Mucosa of stomach (tissue), 1 donor: ENCODE data around the gene CDH10.

Source experiments
- H3K27me3 ChIP-seq: one replicate; pipeline ENCODE4 v1.7.0; 2013; ENCODE audit warnings: mild to moderate bottlenecking, low read length; ENCODE audit not compliant: control insufficient read depth, insufficient read depth
- H3K36me3 ChIP-seq: one replicate; pipeline ENCODE4 v1.7.0; 2013; ENCODE audit warnings: low read length; ENCODE audit not compliant: control insufficient read depth, insufficient read depth
- H3K4me1 ChIP-seq: one replicate; pipeline ENCODE4 v1.7.0; 2013; ENCODE audit warnings: mild to moderate bottlenecking, low read length; ENCODE audit not compliant: control insufficient read depth, insufficient read depth
- H3K4me3 ChIP-seq: one replicate; pipeline ENCODE4 v1.7.0; 2013; ENCODE audit warnings: low read length
- H3K9ac ChIP-seq: one replicate; pipeline ENCODE4 v1.7.0; 2013; ENCODE audit warnings: mild to moderate bottlenecking, low read length, moderate library complexity
- H3K9me3 ChIP-seq: one replicate; pipeline ENCODE4 v1.7.0; 2013; ENCODE audit warnings: mild to moderate bottlenecking, low read length, moderate library complexity; ENCODE audit not compliant: control insufficient read depth
- donor health status: Pancreatic carcinoma.

The CDH10 gene

GRCh38 chr5:24632353-24632752 lies 12.4 kb downstream of the CDH10 start:
- Histone ChIP-seq H3K36me3 (no peaks in the 10 kb centered on the region), H3K9ac (no peak overlapping the region), H3K9me3 (no peaks in the 10 kb centered on the region), H3K27me3 (no peaks in the 10 kb centered on the region), H3K4me3 (no peak overlapping the region), H3K4me1 (no peaks in the 10 kb centered on the region)

DNA sequence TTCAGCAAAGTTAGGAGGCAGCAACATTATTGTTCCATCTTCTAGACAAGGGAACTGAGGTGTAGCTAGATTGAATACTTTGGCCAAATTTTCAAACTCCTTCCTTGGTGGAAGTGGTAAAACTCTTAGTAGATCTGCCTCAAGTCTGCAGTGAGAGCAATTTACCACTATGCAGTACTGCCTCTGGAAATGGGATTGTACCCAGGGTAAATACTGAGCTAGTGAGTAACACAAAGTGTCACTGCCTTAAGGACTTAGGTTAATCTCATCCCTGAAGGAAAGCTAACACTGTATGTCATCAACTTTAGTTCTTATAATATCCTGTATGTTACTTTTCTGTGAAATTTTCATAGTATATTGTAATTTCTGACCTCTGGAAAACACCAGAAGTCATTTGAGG lies 13.9 kb downstream of the CDH10 start:
- H3K4me3 ChIP-seq = no peak overlapping the region
- H3K9me3 ChIP-seq = no peaks in the 10 kb centered on the region
- no peak overlapping the region for H3K9ac ChIP-seq
- H3K27me3 ChIP-seq = no peaks in the 10 kb centered on the region
- no peaks in the 10 kb centered on the region for H3K36me3 ChIP-seq
- no peaks in the 10 kb centered on the region for H3K4me1 ChIP-seq

DNA sequence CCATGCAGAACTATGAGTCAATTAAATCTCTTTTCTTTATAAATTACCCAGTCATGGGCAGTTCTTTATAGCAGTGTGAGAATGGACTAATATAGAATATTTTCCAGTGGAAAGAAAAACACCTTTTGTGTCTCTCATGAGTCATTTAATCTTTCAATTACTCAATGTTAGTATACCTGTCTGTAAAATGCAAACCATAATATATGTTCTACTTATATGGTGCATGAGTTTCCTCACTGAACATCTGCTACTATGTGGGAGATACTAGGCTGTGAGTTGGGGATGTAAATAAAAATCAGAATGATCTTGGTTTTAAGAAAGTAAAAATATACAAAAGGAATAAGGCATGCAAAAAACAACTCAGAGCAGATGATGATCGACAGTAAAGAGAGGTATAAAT lies 15.0 kb downstream of the CDH10 start:
- H3K27me3 ChIP-seq = no peaks in the 10 kb centered on the region
- H3K9me3 ChIP-seq = no peaks in the 10 kb centered on the region
- no peaks in the 10 kb centered on the region for H3K4me1 ChIP-seq
- H3K9ac ChIP-seq = no peak overlapping the region
- no peaks in the 10 kb centered on the region for H3K36me3 ChIP-seq
- no peak overlapping the region for H3K4me3 ChIP-seq

- Histone ChIP-seq H3K9me3 (no peaks in the 10 kb centered on the region), H3K36me3 (no peaks in the 10 kb centered on the region), H3K27me3 (no peaks in the 10 kb centered on the region), H3K4me3 (no peak overlapping the region), H3K9ac (no peak overlapping the region), H3K4me1 (no peaks in the 10 kb centered on the region)
These were observed 19.9 kb downstream of the CDH10 start for GRCh38 chr5:24624872-24625271.

GRCh38 chr5:24623624-24624023 lies 21.2 kb downstream of the CDH10 start:
- no peaks in the 10 kb centered on the region for H3K27me3 ChIP-seq
- no peaks in the 10 kb centered on the region for H3K36me3 ChIP-seq
- no peaks in the 10 kb centered on the region for H3K4me1 ChIP-seq
- H3K9me3 ChIP-seq = no peaks in the 10 kb centered on the region
- H3K9ac ChIP-seq = no peak overlapping the region
- H3K4me3 ChIP-seq = no peak overlapping the region

DNA sequence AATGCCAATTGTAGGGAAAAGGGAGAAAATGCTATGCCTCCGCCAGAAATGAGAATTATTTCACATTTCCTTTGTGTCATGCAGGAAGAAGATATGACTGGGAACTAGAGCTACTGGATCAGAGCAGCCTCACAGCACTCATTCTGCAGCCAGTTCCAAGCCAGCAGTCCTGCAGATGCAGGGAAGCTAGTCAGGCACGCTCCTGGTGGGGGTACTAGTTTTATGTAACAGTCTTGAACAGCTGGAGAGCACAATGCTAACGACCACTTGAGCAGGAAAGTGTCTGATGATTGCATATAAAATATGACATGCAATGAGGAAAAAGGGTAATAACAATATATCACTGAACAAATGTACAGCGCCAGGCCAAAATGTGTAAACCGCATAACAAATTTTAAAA lies 21.7 kb downstream of the CDH10 start:
- Histone ChIP-seq H3K36me3 (no peaks in the 10 kb centered on the region), H3K9ac (no peak overlapping the region), H3K27me3 (no peaks in the 10 kb centered on the region), H3K9me3 (no peaks in the 10 kb centered on the region), H3K4me1 (no peaks in the 10 kb centered on the region), H3K4me3 (no peak overlapping the region)

DNA sequence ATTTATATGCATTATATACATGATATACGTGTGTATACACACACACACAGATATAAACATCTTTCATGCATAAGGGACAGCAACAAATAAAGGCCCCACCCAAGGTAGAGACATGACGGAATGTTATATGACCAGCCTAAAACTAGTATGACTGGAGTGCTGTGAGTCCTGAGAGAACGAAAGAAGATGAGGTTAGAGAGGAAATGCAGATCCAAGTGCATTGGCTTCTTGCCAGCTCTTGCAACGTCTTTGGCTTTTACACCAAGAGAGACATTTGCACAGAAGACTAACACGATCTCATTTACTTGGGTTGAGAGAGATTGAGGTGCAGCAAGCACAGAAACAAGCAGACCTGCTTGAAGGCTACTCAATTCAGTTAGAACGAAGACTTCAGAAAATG lies 23.0 kb downstream of the CDH10 start:
- Histone ChIP-seq H3K4me3 (no peak overlapping the region), H3K36me3 (no peaks in the 10 kb centered on the region), H3K27me3 (no peaks in the 10 kb centered on the region), H3K4me1 (no peaks in the 10 kb centered on the region), H3K9ac (no peak overlapping the region), H3K9me3 (no peaks in the 10 kb centered on the region)

- Histone ChIP-seq H3K9ac (no peak overlapping the region), H3K9me3 (no peaks in the 10 kb centered on the region), H3K4me3 (no peak overlapping the region), H3K27me3 (no peaks in the 10 kb centered on the region), H3K4me1 (no peaks in the 10 kb centered on the region), H3K36me3 (no peaks in the 10 kb centered on the region)
These were observed 28.2 kb downstream of the CDH10 start for GRCh38 chr5:24616566-24616965.

GRCh38 chr5:24615159-24615558 lies 29.6 kb downstream of the CDH10 start:
- no peak overlapping the region for H3K4me3 ChIP-seq
- no peaks in the 10 kb centered on the region for H3K27me3 ChIP-seq

GRCh38 chr5:24609706-24610105 lies 35.1 kb downstream of the CDH10 start:
- no peak overlapping the region for H3K9ac ChIP-seq
- H3K36me3 ChIP-seq = no peaks in the 10 kb centered on the region
- H3K9me3 ChIP-seq = no peaks in the 10 kb centered on the region
- H3K4me3 ChIP-seq = no peak overlapping the region
- H3K4me1 ChIP-seq = no peaks in the 10 kb centered on the region
- no peaks in the 10 kb centered on the region for H3K27me3 ChIP-seq

More at GRCh38 chr5:24615159-24615558, 29.6 kb downstream of the CDH10 start:
- H3K9ac ChIP-seq = no peak overlapping the region
- no peaks in the 10 kb centered on the region for H3K4me1 ChIP-seq
- H3K36me3 ChIP-seq = no peaks in the 10 kb centered on the region
- no peaks in the 10 kb centered on the region for H3K9me3 ChIP-seq

GRCh38 chr5:24606971-24607370 lies 37.8 kb downstream of the CDH10 start:
- Histone ChIP-seq H3K4me1 (no peaks in the 10 kb centered on the region), H3K27me3 (no peaks in the 10 kb centered on the region), H3K36me3 (no peaks in the 10 kb centered on the region), H3K9ac (no peak overlapping the region), H3K9me3 (no peaks in the 10 kb centered on the region), H3K4me3 (no peak overlapping the region)

DNA sequence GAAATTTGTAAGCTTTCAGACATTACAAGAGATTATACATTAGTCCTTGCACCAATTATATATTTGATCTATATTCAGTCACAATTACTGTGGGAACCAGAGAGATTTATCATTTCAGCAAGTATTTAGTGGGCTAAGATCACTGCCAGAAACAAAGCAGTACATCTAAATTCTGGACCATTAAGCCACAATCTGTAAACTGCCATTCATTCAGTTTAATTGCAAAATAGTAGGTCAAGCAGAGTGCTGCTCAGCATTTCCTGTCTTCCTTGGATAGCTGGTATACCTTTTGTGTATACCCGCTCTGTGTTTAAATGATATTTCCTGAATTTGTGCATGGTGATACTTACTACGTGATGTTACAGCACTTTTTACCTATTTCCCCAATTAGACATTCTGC lies 42.6 kb downstream of the CDH10 start:
- H3K4me1 ChIP-seq = no peaks in the 10 kb centered on the region
- no peak overlapping the region for H3K4me3 ChIP-seq
- no peak overlapping the region for H3K9ac ChIP-seq
- H3K9me3 ChIP-seq = no peaks in the 10 kb centered on the region
- no peaks in the 10 kb centered on the region for H3K27me3 ChIP-seq
- no peaks in the 10 kb centered on the region for H3K36me3 ChIP-seq

- no peaks in the 10 kb centered on the region for H3K4me1 ChIP-seq
- no peaks in the 10 kb centered on the region for H3K27me3 ChIP-seq
- no peaks in the 10 kb centered on the region for H3K9me3 ChIP-seq
- no peak overlapping the region for H3K4me3 ChIP-seq
- no peak overlapping the region for H3K9ac ChIP-seq
- no peaks in the 10 kb centered on the region for H3K36me3 ChIP-seq
These were observed 45.8 kb downstream of the CDH10 start for GRCh38 chr5:24598956-24599355.
